HEK293T (cell line): ENCODE results near the gene CDX2.
"Not testable (repeated sequence)": the region's sequence is repeated elsewhere in the genome, so short reads cannot be mapped to it uniquely, and the experiment has no call there.

Experiments used
- CTCF ChIA-PET: fragments of 350-600 bp; formaldehyde crosslinking; extraction: SDS; loops from one replicate; lab custom pipeline; 2021; ENCODE audit warnings: antibody characterized with exemption, inconsistent platforms; lab: Yijun Ruan, JAX
- POLR2A ChIA-PET: fragments of 350-600 bp; formaldehyde crosslinking; extraction: SDS; loops from one replicate; lab custom pipeline; 2020; ENCODE audit warnings: antibody characterized with exemption, inconsistent platforms; lab: Yijun Ruan, JAX
- DNase-seq: peaks from one replicate; pipeline ENCODE4 v3.0.0; 2012; ENCODE audit warnings: mixed read lengths; ENCODE audit errors: extremely low spot score
- ARNT ChIP-seq: fragments of 450-650 bp; IDR thresholded peaks from 2 replicates; pipeline ENCODE4 v1.6.1; 2017; ENCODE audit warnings: mild to moderate bottlenecking
- BHLHE40 ChIP-seq: fragments of 450-650 bp; IDR thresholded peaks from 2 replicates; pipeline ENCODE4 v1.6.1; 2016; ENCODE audit warnings: mild to moderate bottlenecking, moderate library complexity, borderline replicate concordance
- CTBP1 ChIP-seq: fragments of 450-650 bp; IDR thresholded peaks from 2 replicates; pipeline ENCODE4 v1.6.1; 2016; ENCODE audit warnings: borderline replicate concordance
- ELF4 ChIP-seq: fragments of 450-650 bp; IDR thresholded peaks from 2 replicates; pipeline ENCODE4 v1.6.1; 2017; ENCODE audit warnings: antibody characterized with exemption
- FOXA1 ChIP-seq: fragments of 450-650 bp; IDR thresholded peaks from 2 replicates; pipeline ENCODE4 v1.6.1; 2016; ENCODE audit warnings: mild to moderate bottlenecking
- FOXK2 ChIP-seq: fragments of 450-650 bp; IDR thresholded peaks from 2 replicates; pipeline ENCODE4 v1.6.1; 2016; ENCODE audit warnings: mild to moderate bottlenecking
- FOXM1 ChIP-seq: fragments of 450-650 bp; IDR thresholded peaks from 2 replicates; pipeline ENCODE4 v1.6.1; 2017; ENCODE audit warnings: mild to moderate bottlenecking, borderline replicate concordance
- HDGF ChIP-seq: fragments of 450-650 bp; IDR thresholded peaks from 2 replicates; pipeline ENCODE4 v1.6.1; 2017; ENCODE audit warnings: antibody characterized with exemption, borderline replicate concordance
- L3MBTL2 ChIP-seq: fragments of 450-650 bp; conservative IDR thresholded peaks from 2 replicates; pipeline ENCODE4 v1.6.1; 2016; ENCODE audit warnings: mild to moderate bottlenecking
- LEF1 ChIP-seq: fragments of 450-650 bp; IDR thresholded peaks from 2 replicates; pipeline ENCODE4 v1.6.1; 2017; ENCODE audit warnings: mild to moderate bottlenecking, borderline replicate concordance
- NFRKB ChIP-seq: fragments of 450-650 bp; IDR thresholded peaks from 2 replicates; pipeline ENCODE4 v1.6.1; 2016; ENCODE audit warnings: mild to moderate bottlenecking, moderate library complexity
- PKNOX1 ChIP-seq: fragments of 450-650 bp; IDR thresholded peaks from 2 replicates; pipeline ENCODE4 v1.6.1; 2016
- SP1 ChIP-seq: fragments of 450-650 bp; IDR thresholded peaks from 2 replicates; pipeline ENCODE4 v1.6.1; 2017
- SUZ12 ChIP-seq: fragments of 450-650 bp; IDR thresholded peaks from 2 replicates; pipeline ENCODE4 v1.6.1; 2016; ENCODE audit warnings: mild to moderate bottlenecking
- TARDBP ChIP-seq: fragments of 450-650 bp; IDR thresholded peaks from 2 replicates; pipeline ENCODE4 v1.6.1; 2016

CDX2 gene

GRCh38 chr13:27965343-27965739, 3.8 kb downstream of the CDX2 start:
- TF ChIP-seq ARNT (no peak), SP1 (no peak), ELF4 (no peak), SUZ12 (no peak), CTBP1 (no peak), FOXM1 (no peak), TARDBP (no peak), HDGF (no peak), PKNOX1 (no peak), FOXA1 (no peak)
- ChIA-PET CTCF (interaction anchor here (0.9 to 1.7 kb wide), 3 partner anchors 12 to 139 kb away, joined by 3 to 7 read pairs (median 7); no protein-coding TSS in a partner anchor), POLR2A (interaction anchor here (1.3 kb wide), 1 partner anchor 10 kb away, joined by 3 read pairs; no protein-coding TSS in a partner anchor)
- DNase-seq, result no peak

- CTCF ChIA-PET, result interaction anchor here (0.6 to 1.7 kb wide), 6 partner anchors 9 to 603 kb away, joined by 3 to 7 read pairs (median 3); no protein-coding TSS in a partner anchor
- TF ChIP-seq HDGF, result no peak
- no peak for TF ChIP-seq L3MBTL2
- TF ChIP-seq CTBP1, result no peak
- DNase-seq, result no peak
- POLR2A ChIA-PET, result interaction anchor here (0.5 to 1.3 kb wide), 2 partner anchors 9 to 994 kb away, joined by 3 read pairs; no protein-coding TSS in a partner anchor
These were observed 4.3 kb downstream of the CDX2 start for GRCh38 chr13:27964741-27965323.

GRCh38 chr13:27964206-27964605, 4.9 kb downstream of the CDX2 start:
- DNase-seq, result not testable (repeated sequence)
- POLR2A ChIA-PET, result interaction anchor here (0.5 kb wide), 1 partner anchor 993 kb away, joined by 3 read pairs; no protein-coding TSS in a partner anchor
- CTCF ChIA-PET, result interaction anchor here (0.9 to 1.7 kb wide), 3 partner anchors 10 to 603 kb away, joined by 3 to 7 read pairs (median 3); no protein-coding TSS in a partner anchor

- POLR2A ChIA-PET, result no interaction called here
- TF ChIP-seq SP1 (no peak), ELF4 (no peak), L3MBTL2 (no peak), FOXA1 (no peak), NFRKB (no peak), CTBP1 (no peak), PKNOX1 (no peak), FOXM1 (no peak), BHLHE40 (no peak), FOXK2 (no peak)
- CTCF ChIA-PET, result no interaction called here
- DNase-seq, result no peak
These were observed 5.6 kb downstream of the CDX2 start for GRCh38 chr13:27963491-27963890.

- ChIA-PET CTCF (no interaction called here), POLR2A (no interaction called here)
- no peak for TF ChIP-seq TARDBP
- no peak for TF ChIP-seq HDGF
- TF ChIP-seq LEF1, result no peak
- no peak for TF ChIP-seq SUZ12
- DNase-seq, result no peak
These were observed 6.1 kb downstream of the CDX2 start for GRCh38 chr13:27962982-27963381.

GRCh38 chr13:27962128-27962841, 6.8 kb downstream of the CDX2 start:
- ChIA-PET CTCF (interaction anchor here (1.2 kb wide), 1 partner anchor 136 kb away, joined by 3 read pairs; no protein-coding TSS in a partner anchor), POLR2A (no interaction called here)
- no peak for DNase-seq
- TF ChIP-seq SUZ12 (no peak), FOXM1 (no peak), BHLHE40 (no peak), L3MBTL2 (no peak), SP1 (no peak), PKNOX1 (no peak), NFRKB (no peak)
